GM12878 (cell line): ENCODE measurements around the gene FBXO42. TPM values are rescaled to one million over a fixed set of nuclear protein-coding genes. Genes with fewer than 3 reads are reported as not detected.

Source experiments
- ATAC-seq: fragments of 200-7000 bp; cut with Tn5 transposase; 3 replicates; pipeline ENCODE4 v1.9.1; 2020; ENCODE audit warnings: mild to moderate bottlenecking, moderate library complexity
- BruUV-seq: library from RNA; stranded (reverse); fragments of 400-500 nt; replicated peaks from 2 replicates; lab custom pipeline; 2021; lab: Mats Ljungman, UMichigan
- CTCF ChIA-PET: fragments of 300-600 bp; sonication (Branson Sonifier 250); formaldehyde crosslinking; extraction: SDS; loops from one replicate; lab custom pipeline; 2021; ENCODE audit warnings: inconsistent platforms; lab: Yijun Ruan, JAX
- POLR2A ChIA-PET: fragments of 350-600 bp; formaldehyde crosslinking; extraction: SDS; loops from one replicate; lab custom pipeline; 2021; ENCODE audit warnings: inconsistent platforms; lab: Charles Lee
- RAD21 ChIA-PET: fragments of 300-600 bp; sonication (Branson Sonifier 250); formaldehyde crosslinking; loops from one replicate; lab custom pipeline; 2023; ENCODE audit warnings: antibody characterized with exemption; ENCODE audit not compliant: unreplicated experiment; lab: Charles Lee
- SMC1A ChIA-PET: fragments of 300-600 bp; sonication (Branson Sonifier 250); formaldehyde crosslinking; loops from one replicate; lab custom pipeline; 2023; ENCODE audit not compliant: unreplicated experiment, uncharacterized antibody; lab: Charles Lee
- DNase-seq: peaks from one replicate; pipeline ENCODE4 v3.0.0-alpha.2; 2011; ENCODE audit warnings: low read depth, low spot score
- FAIRE-seq: peaks from 3 replicates; lab custom pipeline; 2011; peaks lifted over from hg19 to GRCh38; lab: Jason Lieb, UNC
- H2AFZ ChIP-seq: 2 replicates; pipeline ENCODE4 v1.6.0; 2011; ENCODE audit warnings: low read depth, low read length, control low read depth; ENCODE audit not compliant: control insufficient read depth
- H3K27ac ChIP-seq: 2 replicates; pipeline ENCODE4 v1.5.1; 2011; ENCODE audit warnings: control low read depth; ENCODE audit not compliant: control insufficient read depth, insufficient read depth
- H3K27me3 ChIP-seq, 2 experiments: replicated peaks in 1 of 2; 2 replicates each; pipeline versions ENCODE4 v1.6.0 to v1.6.1; 2011; ENCODE audit warnings: low read length in 1 of 2; ENCODE audit not compliant: control insufficient read depth in 2 of 2, insufficient read depth in 2 of 2
- H3K36me3 ChIP-seq, 2 experiments: 2 replicates each; pipeline ENCODE4 v1.5.1; 2011; ENCODE audit warnings: low read length in 1 of 2; ENCODE audit not compliant: control insufficient read depth in 2 of 2, insufficient read depth in 2 of 2
- H3K4me1 ChIP-seq: 2 replicates; pipeline ENCODE4 v1.6.1; 2011; ENCODE audit warnings: mild to moderate bottlenecking, low read length, moderate library complexity, mixed read lengths; ENCODE audit not compliant: control insufficient read depth, insufficient read depth
- H3K4me2 ChIP-seq: 2 replicates; pipeline ENCODE4 v1.6.0; 2011; ENCODE audit warnings: control low read depth; ENCODE audit not compliant: control insufficient read depth, insufficient read depth
- H3K4me3 ChIP-seq: fragments of 200-600 bp; sonication (generic); 2 replicates; pipeline ENCODE4 v1.5.1; 2016
- H3K79me2 ChIP-seq: 2 replicates; pipeline ENCODE4 v1.6.0; 2011; ENCODE audit warnings: low read length; ENCODE audit not compliant: control insufficient read depth, insufficient read depth
- H3K9ac ChIP-seq: 2 replicates; pipeline ENCODE4 v1.8.0; 2011; ENCODE audit warnings: low read length, control low read depth, mixed read lengths; ENCODE audit not compliant: control insufficient read depth, insufficient read depth
- H3K9me3 ChIP-seq: replicated peaks from 3 replicates; pipeline ENCODE4 v1.5.1; 2011; ENCODE audit warnings: mild to moderate bottlenecking, low read length; ENCODE audit not compliant: control insufficient read depth, insufficient read depth
- H4K20me1 ChIP-seq: 2 replicates; pipeline ENCODE4 v1.6.0; 2011; ENCODE audit not compliant: control insufficient read depth, insufficient read depth
- CHD1 ChIP-seq: IDR thresholded peaks from 2 replicates; pipeline ENCODE4 v1.6.1; 2012; ENCODE audit warnings: low read depth, low read length, improper control_type of control experiment
- NFIC ChIP-seq: IDR thresholded peaks from 2 replicates; pipeline ENCODE4 v1.6.1; 2012; ENCODE audit warnings: low read depth, mild to moderate bottlenecking, inconsistent platforms, low read length, moderate library complexity
- WGBS: methylation state at CpG from one replicate; pipeline ENCODE4 v1.1.6; 2016; ENCODE audit warnings: low lambda C conversion rate; ENCODE audit not compliant: insufficient replicate concordance, insufficient coverage; ENCODE audit errors: missing lambda C conversion rate; 5-methylcytosine and 5-hydroxymethylcytosine counted together
- in situ Hi-C: fragments of 300-500 bp; cut with MboI; formaldehyde crosslinking; loops from 9 replicates; pipeline ENCODE4 v1.14.3; 2018; ENCODE audit warnings: mixed read lengths
- intact Hi-C: fragments of 100-400 bp; cut with micrococcal nuclease; formaldehyde crosslinking; loops from one replicate; pipeline ENCODE4 v1.14.2; 2022; ENCODE audit not compliant: unreplicated experiment
- polyA plus RNA-seq, 11 experiments: library from polyadenylated mRNA; depleted of rRNA in 4 of 11; unstranded in 6 of 11; stranded (reverse) in 5 of 11; fragments of >200 nt; fragmentation: Nextera tagmentation in 4 of 11; fragmentation: Illumina TruSeq in 1 of 11; extraction: Ambion mirVana in 4 of 11; extraction: Trizol in 1 of 11; gene quantifications; 1 replicate in 1 of 11; 2 replicates in 10 of 11; pipeline versions ENCODE4 v1.2.1 to v1.2.3, GENCODE V29; 2011 to 2016; ENCODE audit warnings: inconsistent platforms in 2 of 11, missing spikeins in 2 of 11, low read depth in 1 of 11
- total RNA-seq, 4 experiments: library from RNA; depleted of rRNA in 3 of 4; stranded (reverse); fragments of >200 nt in 3 of 4; fragmentation: Illumina TruSeq in 1 of 4; extraction: Trizol in 1 of 4; gene quantifications; 2 replicates each; pipeline versions ENCODE4 v1.2.1 to v1.2.3, GENCODE V29; 2013 to 2021
- TF ChIP-seq, protein P1 (sequence below): fragments of 150-350 bp; IDR thresholded peaks from 2 replicates; pipeline ENCODE4 v1.6.1; 2014; ENCODE audit warnings: mild to moderate bottlenecking, low read depth, low read length
- TF ChIP-seq, protein P2 (sequence below): IDR thresholded peaks from 2 replicates; pipeline ENCODE4 v1.6.1; 2011; ENCODE audit warnings: borderline replicate concordance, low read depth, mild to moderate bottlenecking, moderate library complexity, mixed read lengths, low read length; ENCODE audit not compliant: insufficient read depth; ENCODE audit errors: extremely low read length
- TF ChIP-seq, protein P3 (sequence below): fragments of 450-650 bp; IDR thresholded peaks from 2 replicates; pipeline ENCODE4 v1.6.1; 2017; ENCODE audit warnings: mild to moderate bottlenecking, low read depth, inconsistent platforms; ENCODE audit not compliant: poor library complexity, severe bottlenecking

FBXO42 gene
- total and polyA plus RNA-seq, 10 of the 15 experiments (the other 5 are each of a cell fraction or from before 2014, with no cell fraction given): 6.1 to 23.8 (median 15.2) TPM

DNA sequence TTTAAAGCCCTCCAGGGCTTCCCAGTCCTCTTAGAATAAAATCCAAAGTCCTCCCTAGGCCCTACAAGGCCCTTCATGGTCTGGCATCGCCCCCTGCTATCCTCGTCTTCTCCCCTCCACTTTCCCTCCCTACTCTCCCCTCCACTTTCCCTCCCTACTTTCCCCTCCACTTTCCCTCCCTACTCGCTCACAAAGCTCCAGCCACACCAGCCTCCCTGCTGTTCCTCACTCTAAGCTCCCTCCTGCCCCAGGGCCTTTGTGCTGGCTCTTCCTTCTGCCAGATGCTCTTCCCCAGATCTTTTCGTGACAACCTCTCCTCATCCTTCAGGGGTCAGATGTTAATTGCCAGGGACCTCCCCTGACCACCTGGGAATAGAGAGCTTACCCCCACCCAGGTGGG is 152.6 kb downstream of the FBXO42 start:
- H3K9ac ChIP-seq: no peak overlapping the region
- ChIA-PET SMC1A (interaction anchor here (0.8 to 1.1 kb wide), 2 partner anchors 11 to 12 kb away, joined by 3 read pairs; no protein-coding TSS in a partner anchor), POLR2A (no interaction called here), RAD21 (interaction anchor here (0.5 to 1.5 kb wide), 3 partner anchors 15 to 164 kb away, joined by 3 to 4 read pairs (median 3); no protein-coding TSS in a partner anchor), CTCF (interaction anchor here (0.6 to 1.5 kb wide), 8 partner anchors 9 to 606 kb away, joined by 3 to 7 read pairs (median 4); no protein-coding TSS in a partner anchor)
- BruUV-seq: no TSS peak
- WGBS: 43% methylated on average over 4 of the region's 4 CpGs
- no peak for DNase-seq
- no peak overlapping the region for H2AFZ ChIP-seq
- no peak overlapping the region for H3K4me3 ChIP-seq
- no peaks in the 10 kb centered on the region for H4K20me1 ChIP-seq
- H3K79me2 ChIP-seq: no peaks in the 10 kb centered on the region
- H3K27ac ChIP-seq: no peak overlapping the region
- H3K4me1 ChIP-seq: no peaks in the 10 kb centered on the region
- no peaks in the 10 kb centered on the region for H3K36me3 ChIP-seq
- H3K27me3 ChIP-seq: no peaks in the 10 kb centered on the region
- TF ChIP-seq NFIC (no peak), CHD1 (no peak)
- TF ChIP-seq, protein P1, sequence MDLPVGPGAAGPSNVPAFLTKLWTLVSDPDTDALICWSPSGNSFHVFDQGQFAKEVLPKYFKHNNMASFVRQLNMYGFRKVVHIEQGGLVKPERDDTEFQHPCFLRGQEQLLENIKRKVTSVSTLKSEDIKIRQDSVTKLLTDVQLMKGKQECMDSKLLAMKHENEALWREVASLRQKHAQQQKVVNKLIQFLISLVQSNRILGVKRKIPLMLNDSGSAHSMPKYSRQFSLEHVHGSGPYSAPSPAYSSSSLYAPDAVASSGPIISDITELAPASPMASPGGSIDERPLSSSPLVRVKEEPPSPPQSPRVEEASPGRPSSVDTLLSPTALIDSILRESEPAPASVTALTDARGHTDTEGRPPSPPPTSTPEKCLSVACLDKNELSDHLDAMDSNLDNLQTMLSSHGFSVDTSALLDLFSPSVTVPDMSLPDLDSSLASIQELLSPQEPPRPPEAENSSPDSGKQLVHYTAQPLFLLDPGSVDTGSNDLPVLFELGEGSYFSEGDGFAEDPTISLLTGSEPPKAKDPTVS: no peak
- TF ChIP-seq, protein P2, sequence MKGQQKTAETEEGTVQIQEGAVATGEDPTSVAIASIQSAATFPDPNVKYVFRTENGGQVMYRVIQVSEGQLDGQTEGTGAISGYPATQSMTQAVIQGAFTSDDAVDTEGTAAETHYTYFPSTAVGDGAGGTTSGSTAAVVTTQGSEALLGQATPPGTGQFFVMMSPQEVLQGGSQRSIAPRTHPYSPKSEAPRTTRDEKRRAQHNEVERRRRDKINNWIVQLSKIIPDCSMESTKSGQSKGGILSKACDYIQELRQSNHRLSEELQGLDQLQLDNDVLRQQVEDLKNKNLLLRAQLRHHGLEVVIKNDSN: no peak
- TF ChIP-seq, protein P3, sequence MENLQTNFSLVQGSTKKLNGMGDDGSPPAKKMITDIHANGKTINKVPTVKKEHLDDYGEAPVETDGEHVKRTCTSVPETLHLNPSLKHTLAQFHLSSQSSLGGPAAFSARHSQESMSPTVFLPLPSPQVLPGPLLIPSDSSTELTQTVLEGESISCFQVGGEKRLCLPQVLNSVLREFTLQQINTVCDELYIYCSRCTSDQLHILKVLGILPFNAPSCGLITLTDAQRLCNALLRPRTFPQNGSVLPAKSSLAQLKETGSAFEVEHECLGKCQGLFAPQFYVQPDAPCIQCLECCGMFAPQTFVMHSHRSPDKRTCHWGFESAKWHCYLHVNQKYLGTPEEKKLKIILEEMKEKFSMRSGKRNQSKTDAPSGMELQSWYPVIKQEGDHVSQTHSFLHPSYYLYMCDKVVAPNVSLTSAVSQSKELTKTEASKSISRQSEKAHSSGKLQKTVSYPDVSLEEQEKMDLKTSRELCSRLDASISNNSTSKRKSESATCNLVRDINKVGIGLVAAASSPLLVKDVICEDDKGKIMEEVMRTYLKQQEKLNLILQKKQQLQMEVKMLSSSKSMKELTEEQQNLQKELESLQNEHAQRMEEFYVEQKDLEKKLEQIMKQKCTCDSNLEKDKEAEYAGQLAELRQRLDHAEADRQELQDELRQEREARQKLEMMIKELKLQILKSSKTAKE: no peak
- intact Hi-C loops: no loop called here
- no peaks in the 10 kb centered on the region for H3K9me3 ChIP-seq
- no peak for ATAC-seq
- in situ Hi-C loops: no loop called here
- no peak overlapping the region for H3K4me2 ChIP-seq
- FAIRE-seq: no peak
